GM23338 (cell line): ENCODE data around the gene CXCL16.

Experiments used
- CTCF ChIP-seq, 2 experiments: fragments of 200-600 bp in 1 of 2; sonication (generic) in 1 of 2; conservative IDR thresholded peaks; 2 replicates each; pipeline versions ENCODE4 v1.5.1 to v1.6.1; 2016 to 2017; ENCODE audit warnings: antibody characterized with exemption in 2 of 2, low read depth in 2 of 2, mild to moderate bottlenecking in 2 of 2, moderate library complexity in 1 of 2
- EZH2 ChIP-seq: fragments of 200-600 bp; sonication (generic); IDR thresholded peaks from one replicate; pipeline ENCODE4 v1.8.0; 2017; ENCODE audit warnings: antibody characterized with exemption, mild to moderate bottlenecking, low read depth; ENCODE audit not compliant: unreplicated experiment
- POLR2AphosphoS5 ChIP-seq: IDR thresholded peaks from 2 replicates; pipeline ENCODE4 v1.6.1; 2016; ENCODE audit warnings: antibody characterized with exemption, low read depth
- REST ChIP-seq: IDR thresholded peaks from one replicate; pipeline ENCODE4 v1.6.1; 2018; ENCODE audit warnings: antibody characterized with exemption; ENCODE audit not compliant: unreplicated experiment

GRCh38 chr17:4743216-4743615 is 3.5 kb upstream of the CXCL16 start:
- TF ChIP-seq CTCF (conservative IDR thresholded peaks at IDR 0.05; ENCODE audit: low read depth in 2 of 2) = no peak
- no peak for TF ChIP-seq EZH2
- no peak for TF ChIP-seq REST
- TF ChIP-seq POLR2AphosphoS5 = no peak
